ENCODE results near the gene EPB41L2.
"Not testable (repeated sequence)": the region's sequence is repeated elsewhere in the genome, so short reads cannot be mapped to it uniquely, and the experiment has no call there.

EPB41L2 gene

DNA sequence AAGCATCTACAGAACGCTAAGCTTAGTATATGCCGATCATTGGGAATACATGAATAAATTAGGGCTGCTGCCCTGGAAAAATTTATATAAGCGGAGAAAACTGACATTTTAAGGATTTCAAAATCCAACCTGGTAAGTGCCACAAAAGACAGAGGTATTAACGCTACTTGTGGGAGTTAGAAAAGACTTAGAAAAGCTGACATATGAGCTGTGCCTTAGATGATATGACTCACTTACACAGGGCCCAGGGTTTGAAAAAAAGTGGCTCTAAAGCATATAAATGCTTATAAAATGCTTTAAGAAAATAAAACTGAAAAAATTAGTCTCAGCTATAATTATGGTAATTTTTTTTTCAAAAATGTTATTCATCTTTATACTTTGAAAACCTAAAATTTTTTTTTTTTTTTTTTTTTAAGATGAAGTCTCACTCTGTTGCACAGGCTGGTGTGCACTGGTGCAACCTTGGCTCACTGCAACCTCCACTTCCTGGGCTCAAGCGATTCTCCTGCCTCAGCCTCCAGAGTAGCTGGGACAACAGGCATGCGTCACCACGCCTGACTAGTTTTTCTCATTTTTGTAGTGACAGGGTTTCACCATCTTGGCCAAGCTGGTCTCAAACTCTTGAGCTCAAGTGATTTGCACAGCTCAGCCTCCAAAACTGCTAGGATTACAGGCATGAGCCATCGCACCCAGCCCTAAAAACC lies 25.7 kb downstream of the EPB41L2 start:
- DNase-seq (ENCODE audit: low read depth in 1 of 2, low spot score in 1 of 2): no peak

DNA sequence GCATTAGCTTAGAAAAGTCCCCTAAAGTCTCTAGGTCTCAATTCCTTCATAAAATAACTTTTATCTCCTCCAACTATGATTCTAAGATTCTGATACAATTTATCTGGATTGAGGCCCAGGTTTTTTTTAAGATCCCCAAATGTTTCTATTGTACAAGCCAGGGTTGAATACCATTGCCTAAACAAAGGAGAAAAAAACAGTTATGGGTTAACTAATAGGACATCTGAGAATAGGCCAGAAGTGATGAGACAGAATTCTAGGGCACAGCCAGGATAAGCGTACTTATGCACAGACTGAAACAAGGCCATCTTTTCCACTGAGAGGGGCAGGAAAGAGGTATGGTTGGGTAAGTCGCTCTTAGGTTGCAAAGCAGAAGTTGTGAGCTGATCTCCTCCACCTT lies 26.4 kb downstream of the EPB41L2 start:
- DNase-seq (ENCODE audit: low read depth in 1 of 2, low spot score in 1 of 2): no peak

DNA sequence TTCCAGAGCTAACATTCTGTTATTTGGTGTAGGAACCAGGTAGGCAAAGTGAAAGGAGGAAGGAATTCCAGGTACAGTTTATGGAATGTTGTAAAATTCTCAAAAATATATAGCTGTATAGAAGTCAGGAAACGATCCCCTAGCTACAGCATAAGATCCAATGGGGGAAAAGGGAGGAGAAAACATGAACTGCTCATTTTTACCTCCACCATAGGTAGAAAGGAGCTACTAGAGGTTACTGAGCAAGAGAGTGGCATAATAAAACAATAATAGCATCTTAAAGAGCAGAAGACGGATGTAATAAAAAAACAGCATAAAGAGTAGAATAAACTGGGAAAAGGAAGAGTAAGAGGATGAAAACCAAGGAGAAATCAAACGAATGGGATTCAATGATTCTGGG lies 26.9 kb downstream of the EPB41L2 start:
- no peak for DNase-seq (ENCODE audit: low read depth in 1 of 2, low spot score in 1 of 2)

DNA sequence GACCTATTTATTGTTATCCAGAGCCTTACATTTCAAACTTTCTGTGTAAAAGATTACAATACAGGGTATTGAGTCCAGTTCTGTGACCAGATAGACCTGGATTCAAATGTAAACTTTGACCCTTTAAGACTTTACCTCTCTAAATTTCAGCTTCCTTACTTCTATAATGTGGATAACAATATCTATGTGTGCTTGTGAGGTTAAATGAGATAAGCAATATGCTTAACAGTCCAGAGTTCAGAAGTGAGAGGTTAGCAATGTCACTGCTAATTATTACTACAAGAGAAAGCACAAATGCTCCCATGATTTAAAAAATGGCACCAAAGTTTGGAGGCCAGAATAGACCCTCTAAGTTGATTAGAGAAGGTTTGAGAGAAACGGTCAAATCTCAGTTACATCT lies 27.5 kb downstream of the EPB41L2 start:
- no peak for DNase-seq (ENCODE audit: low read depth in 1 of 2, low spot score in 1 of 2)

- no peak for DNase-seq (ENCODE audit: low read depth in 1 of 2, low spot score in 1 of 2)
Observed at GRCh38 chr6:131033631-131034030, 29.4 kb downstream of the EPB41L2 start.

- DNase-seq (ENCODE audit: low read depth in 1 of 2, low spot score in 1 of 2): no peak
Observed at GRCh38 chr6:131029626-131030297, 33.3 kb downstream of the EPB41L2 start.

DNA sequence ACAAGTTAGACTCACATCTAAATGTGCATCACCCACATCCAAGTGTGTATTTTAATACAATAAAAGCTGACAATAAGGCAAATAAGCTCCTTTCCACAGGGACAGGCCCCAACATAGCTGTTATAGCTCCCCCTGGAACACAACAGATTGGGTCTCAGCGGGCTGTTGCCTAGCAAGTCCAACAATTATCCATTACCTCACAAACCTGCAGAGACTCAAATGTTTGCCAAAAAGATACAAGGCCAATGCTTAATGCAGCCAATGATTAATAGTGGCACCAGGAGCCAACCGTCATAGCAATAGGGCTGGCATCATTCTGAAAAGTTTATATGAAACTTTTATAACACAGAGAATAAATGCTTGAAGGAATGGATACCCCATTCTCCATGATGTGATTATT lies 35.7 kb downstream of the EPB41L2 start:
- DNase-seq (ENCODE audit: low read depth in 1 of 2, low spot score in 1 of 2): no peak

- no peak for DNase-seq (ENCODE audit: low read depth in 1 of 2, low spot score in 1 of 2)
Observed at GRCh38 chr6:131026243-131026642, 36.8 kb downstream of the EPB41L2 start.

DNA sequence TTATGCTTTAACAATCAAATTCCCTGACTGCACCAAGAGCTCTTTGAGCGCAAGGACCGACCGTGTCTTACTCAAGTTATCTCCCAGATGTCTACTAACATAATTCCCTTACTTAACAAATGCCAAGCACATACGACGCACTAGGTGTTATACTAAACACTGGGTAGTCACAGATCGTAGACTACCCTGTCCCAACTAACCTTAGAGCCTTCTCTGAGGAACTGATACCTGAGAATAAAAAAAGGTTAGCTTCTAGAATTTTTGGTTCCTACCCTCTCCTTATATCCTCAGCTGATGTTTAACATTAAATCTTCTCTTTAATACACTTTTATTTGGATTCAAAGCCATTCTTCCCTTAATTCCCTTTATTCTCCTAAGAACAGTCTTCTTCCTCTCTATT lies 38.5 kb downstream of the EPB41L2 start:
- DNase-seq (ENCODE audit: low read depth in 1 of 2, low spot score in 1 of 2): no peak

DNA sequence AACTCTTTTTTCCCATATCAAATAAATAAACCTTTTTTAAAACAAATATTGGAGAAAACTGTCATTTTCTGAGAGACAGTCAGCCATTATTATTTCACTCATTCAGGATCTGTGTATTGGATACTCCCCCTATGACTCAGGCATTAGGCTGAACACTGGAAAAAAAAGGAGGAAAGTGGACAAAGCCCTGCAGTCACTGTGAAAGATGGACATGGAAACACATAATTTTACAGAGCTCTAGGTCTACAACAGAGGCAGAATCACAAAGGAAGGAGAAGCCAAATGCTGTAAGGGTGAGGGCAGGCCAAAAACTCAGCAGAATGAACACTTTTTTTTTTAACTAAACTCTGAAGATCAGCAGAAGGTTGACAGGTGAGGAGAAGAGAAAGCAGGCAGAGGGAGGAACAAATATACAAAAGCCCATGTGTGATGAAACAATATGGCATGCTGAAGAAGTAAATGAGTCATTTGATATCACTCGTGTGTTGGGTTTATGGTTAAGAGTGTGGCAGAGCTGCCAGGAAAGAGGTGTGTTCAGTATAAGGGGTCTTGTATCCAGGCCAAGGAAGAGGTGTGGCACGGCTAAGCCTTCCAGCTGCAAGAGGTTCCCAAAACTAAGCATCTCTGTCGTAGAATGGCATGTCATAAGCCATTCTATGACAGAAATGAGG lies 39.1 kb downstream of the EPB41L2 start:
- no peak for DNase-seq (ENCODE audit: low read depth in 1 of 2, low spot score in 1 of 2)

DNA sequence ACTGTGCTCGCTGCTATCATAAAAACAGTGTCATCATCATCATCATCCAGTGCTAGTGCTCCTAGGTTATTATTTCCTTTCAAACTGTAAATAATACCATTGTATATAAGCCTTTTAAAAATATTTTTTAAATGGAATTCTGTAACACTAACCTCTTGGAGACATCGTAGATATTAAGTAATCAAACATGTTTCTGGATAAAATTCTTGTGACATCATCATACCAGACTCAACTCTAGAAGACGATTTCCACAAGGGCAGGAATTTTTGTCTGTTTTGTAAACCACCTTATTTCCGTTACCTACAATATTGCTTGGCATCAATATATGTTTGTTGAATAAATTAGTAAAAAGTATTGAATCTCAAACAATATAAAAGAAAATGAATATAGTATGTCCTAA lies 40.4 kb downstream of the EPB41L2 start:
- DNase-seq (ENCODE audit: low read depth in 1 of 2, low spot score in 1 of 2): no peak

GRCh38 chr6:131017962-131018361 lies 45.1 kb downstream of the EPB41L2 start:
- DNase-seq (ENCODE audit: low read depth in 1 of 2, low spot score in 1 of 2): no peak

GRCh38 chr6:131015630-131016263 lies 47.3 kb downstream of the EPB41L2 start:
- DNase-seq (ENCODE audit: low read depth in 1 of 2, low spot score in 1 of 2): no peak

- DNase-seq (ENCODE audit: low read depth in 1 of 2, low spot score in 1 of 2): no peak
Observed at GRCh38 chr6:131015025-131015591, 47.9 kb downstream of the EPB41L2 start.

DNA sequence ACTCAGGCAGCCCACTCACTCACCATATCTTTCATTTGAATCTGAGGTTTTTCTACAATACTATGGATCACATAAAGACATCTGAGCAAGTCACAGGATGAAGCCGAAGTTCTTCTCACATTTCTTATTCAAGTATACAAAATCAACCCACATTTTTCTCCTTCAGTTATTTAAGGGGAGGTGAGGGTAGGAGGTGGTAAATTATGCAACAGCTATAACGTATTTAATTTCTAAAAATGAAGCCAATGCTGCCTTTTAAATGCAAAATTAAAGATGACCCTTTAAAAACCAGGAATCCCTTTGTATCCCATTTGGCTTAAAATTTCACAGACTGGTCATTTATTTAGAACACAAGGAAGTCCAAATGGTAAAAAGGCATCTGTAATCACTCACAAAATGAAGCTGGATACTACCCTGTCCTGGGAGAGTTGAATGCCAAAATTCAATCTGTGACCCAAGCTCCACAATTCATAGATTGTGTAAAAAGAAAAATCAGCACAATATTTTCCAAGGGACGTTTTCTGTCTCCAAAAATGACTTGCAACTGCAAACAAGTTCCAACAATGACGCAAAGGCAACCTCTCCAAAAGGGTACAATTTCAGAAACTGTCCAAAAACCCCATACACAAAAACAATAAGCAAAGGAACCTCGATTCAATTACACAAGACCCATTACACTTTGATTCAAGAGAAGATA lies 48.8 kb downstream of the EPB41L2 start:
- DNase-seq (ENCODE audit: low read depth in 1 of 2, low spot score in 1 of 2): no peak

DNA sequence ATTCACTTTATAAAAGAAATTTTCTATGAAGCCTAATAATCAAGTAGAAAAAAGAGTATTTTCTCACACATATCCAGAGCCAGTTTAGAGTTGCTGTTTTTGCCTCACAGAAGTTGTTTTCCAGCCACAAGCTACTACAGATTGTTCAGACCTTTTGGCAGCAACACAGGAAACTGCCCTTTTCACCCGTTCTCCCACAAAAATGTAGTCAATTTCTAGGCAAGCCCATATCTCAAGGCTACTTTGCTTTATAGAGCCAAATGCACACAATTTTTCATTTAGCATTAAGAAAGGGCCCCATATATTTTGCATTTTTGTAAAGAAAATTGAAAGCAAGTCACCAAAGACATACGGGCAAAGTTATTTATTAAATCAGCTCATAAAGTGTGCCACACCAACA lies 49.5 kb downstream of the EPB41L2 start:
- DNase-seq (ENCODE audit: low read depth in 1 of 2, low spot score in 1 of 2): no peak

DNA sequence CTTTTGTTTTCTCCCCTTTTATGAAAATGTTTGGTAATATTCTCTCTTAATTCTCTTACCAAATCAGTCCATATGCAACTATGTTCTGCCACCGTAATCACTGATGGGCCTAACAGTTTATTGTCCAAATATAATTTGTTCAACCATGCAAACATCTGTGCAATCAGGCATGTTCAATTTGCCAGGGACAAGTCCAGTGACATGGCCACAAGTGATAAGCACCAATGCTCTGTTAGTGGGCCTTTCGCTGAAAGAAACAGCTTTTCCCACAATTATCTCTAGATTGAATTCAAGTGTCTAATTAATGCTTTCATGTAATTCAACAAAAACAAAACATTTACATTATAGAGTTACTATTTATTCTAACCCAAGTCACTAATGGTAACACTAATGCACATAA lies 53.3 kb downstream of the EPB41L2 start:
- DNase-seq (ENCODE audit: low read depth in 1 of 2, low spot score in 1 of 2): no peak

DNA sequence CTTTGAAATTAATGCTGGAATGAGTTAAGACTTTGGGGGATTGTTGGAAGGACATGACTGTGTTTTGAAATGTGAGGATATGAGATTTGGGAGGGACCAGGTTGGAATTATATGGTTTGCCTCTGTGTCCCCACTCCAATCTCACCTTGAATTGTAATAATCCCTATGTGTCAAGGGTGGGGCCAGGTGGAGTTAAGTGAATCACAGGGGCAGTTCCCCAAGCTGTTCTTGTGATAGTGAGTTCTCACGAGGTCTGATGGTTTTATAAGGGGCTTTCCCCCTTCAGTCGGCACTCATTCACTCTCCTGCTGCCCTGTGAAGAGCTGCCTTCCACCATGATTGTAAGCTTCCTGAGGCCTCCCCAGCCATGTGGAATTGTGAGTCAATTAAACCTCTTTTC lies 54.1 kb downstream of the EPB41L2 start:
- DNase-seq (ENCODE audit: low read depth in 1 of 2, low spot score in 1 of 2): not testable (repeated sequence)

- DNase-seq (ENCODE audit: low read depth in 1 of 2, low spot score in 1 of 2): not testable (repeated sequence)
Observed at GRCh38 chr6:131007964-131008363, 55.1 kb downstream of the EPB41L2 start.

DNA sequence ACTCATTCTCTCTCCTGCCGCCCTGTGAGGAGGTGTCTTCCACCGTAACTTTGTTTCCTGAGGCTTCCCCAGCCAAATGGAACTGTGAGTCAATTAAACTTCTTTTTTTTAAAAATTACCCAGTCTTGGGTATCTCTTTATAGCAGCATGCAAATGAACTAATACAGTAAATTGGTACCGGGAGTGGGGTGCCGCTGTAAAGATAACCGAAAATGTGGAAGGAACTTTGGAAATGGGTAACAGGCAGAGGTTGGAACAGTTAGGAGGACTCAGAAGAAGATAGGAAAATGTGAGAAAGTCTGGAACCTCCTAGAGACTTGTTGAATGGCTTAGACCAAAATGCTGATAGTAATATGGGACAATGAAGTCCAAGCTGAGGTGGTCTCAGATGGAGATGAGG lies 55.8 kb downstream of the EPB41L2 start:
- DNase-seq (ENCODE audit: low read depth in 1 of 2, low spot score in 1 of 2): no peak

DNA sequence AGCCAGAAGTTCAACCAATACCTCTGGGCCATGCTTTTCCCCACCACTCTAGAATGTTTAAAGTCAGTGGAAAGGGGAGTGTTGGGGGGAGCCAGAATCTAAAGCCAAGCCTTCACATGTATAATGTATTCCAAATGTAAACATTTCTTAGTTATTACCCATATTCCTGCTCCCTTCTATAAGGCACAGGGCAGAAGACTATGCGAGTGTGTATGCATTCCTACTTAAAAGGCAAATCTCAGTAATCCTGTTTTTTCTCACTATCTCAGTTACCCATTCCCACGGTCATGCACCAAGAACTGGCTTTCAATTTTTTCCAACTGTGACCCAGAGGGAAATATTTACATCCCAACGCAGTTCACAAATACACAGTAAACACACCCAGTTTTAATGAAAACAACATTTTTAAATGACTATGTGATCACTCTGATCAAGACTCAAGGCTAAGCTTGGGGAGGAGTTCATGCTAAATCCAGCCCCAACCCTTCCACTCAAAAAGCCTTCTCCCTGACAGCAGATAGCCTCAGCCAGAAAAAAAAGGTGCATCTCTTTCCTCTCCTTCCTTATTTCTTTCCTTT lies 57.5 kb downstream of the EPB41L2 start:
- DNase-seq (ENCODE audit: low read depth in 1 of 2, low spot score in 1 of 2): no peak

Measured in stimulated activated CD4-positive, alpha-beta T cell treated with anti-CD3 and anti-CD28 coated beads, Interleukin-15, amount 100 ng/mL, for 1 hour (primary cell).